HL-60 (cell line): ENCODE data around the gene NOS2.

ENCODE experiments used
- GABPA ChIP-seq: IDR thresholded peaks from 2 replicates; pipeline ENCODE4 v1.6.1; 2012; ENCODE audit warnings: low read depth
- POLR2AphosphoS5 ChIP-seq: IDR thresholded peaks from 2 replicates; pipeline ENCODE4 v1.6.1; 2012; ENCODE audit warnings: low read depth
- TF ChIP-seq, protein P1 (sequence below): IDR thresholded peaks from one replicate; pipeline ENCODE4 v1.5.1; 2011; ENCODE audit warnings: low read length, control low read depth, inconsistent platforms; ENCODE audit not compliant: insufficient read depth
- TF ChIP-seq, protein P2 (sequence below): IDR thresholded peaks from 2 replicates; pipeline ENCODE4 v1.6.1; 2012; ENCODE audit warnings: low read depth; ENCODE audit not compliant: insufficient replicate concordance

DNA sequence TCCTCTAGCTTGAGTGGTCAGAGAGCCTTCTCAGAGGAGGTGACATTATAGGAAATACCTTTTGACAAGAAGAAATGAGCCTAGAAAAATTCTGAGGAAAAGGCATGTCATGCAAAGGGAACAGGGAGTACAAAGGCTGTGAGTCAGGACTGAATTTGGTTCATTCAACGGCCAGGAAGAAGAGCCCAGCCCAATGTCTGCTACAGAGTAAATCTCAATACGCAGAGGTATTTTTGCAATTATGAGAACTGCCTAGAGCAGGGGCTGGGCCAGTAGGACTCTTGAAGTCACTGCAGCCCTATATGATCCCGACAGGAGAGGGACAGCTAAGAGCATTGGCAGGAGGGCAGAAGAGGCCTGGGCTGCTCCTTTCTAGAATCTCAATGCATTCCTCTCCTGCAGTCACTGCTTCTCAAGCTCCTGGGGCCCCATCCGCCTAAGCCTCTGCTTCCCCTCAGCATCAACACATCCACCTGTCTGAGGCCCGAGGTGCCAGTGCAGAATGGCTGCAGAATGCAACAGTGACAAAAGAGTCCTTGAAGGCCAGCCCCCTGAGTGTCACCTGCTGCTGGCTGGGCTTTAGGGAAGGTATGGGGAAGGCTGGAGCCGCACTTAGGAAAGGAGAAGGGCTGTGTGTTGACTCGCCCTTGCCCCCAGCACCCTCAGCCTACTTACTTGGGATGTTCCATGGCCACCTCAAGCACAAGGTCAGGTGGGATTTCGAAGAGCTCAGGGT, 20.1 kb downstream of the NOS2 start:
- TF ChIP-seq, protein P1, sequence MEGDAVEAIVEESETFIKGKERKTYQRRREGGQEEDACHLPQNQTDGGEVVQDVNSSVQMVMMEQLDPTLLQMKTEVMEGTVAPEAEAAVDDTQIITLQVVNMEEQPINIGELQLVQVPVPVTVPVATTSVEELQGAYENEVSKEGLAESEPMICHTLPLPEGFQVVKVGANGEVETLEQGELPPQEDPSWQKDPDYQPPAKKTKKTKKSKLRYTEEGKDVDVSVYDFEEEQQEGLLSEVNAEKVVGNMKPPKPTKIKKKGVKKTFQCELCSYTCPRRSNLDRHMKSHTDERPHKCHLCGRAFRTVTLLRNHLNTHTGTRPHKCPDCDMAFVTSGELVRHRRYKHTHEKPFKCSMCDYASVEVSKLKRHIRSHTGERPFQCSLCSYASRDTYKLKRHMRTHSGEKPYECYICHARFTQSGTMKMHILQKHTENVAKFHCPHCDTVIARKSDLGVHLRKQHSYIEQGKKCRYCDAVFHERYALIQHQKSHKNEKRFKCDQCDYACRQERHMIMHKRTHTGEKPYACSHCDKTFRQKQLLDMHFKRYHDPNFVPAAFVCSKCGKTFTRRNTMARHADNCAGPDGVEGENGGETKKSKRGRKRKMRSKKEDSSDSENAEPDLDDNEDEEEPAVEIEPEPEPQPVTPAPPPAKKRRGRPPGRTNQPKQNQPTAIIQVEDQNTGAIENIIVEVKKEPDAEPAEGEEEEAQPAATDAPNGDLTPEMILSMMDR, result no peak
- no peak for TF ChIP-seq POLR2AphosphoS5
- no peak for TF ChIP-seq GABPA
- TF ChIP-seq, protein P2, sequence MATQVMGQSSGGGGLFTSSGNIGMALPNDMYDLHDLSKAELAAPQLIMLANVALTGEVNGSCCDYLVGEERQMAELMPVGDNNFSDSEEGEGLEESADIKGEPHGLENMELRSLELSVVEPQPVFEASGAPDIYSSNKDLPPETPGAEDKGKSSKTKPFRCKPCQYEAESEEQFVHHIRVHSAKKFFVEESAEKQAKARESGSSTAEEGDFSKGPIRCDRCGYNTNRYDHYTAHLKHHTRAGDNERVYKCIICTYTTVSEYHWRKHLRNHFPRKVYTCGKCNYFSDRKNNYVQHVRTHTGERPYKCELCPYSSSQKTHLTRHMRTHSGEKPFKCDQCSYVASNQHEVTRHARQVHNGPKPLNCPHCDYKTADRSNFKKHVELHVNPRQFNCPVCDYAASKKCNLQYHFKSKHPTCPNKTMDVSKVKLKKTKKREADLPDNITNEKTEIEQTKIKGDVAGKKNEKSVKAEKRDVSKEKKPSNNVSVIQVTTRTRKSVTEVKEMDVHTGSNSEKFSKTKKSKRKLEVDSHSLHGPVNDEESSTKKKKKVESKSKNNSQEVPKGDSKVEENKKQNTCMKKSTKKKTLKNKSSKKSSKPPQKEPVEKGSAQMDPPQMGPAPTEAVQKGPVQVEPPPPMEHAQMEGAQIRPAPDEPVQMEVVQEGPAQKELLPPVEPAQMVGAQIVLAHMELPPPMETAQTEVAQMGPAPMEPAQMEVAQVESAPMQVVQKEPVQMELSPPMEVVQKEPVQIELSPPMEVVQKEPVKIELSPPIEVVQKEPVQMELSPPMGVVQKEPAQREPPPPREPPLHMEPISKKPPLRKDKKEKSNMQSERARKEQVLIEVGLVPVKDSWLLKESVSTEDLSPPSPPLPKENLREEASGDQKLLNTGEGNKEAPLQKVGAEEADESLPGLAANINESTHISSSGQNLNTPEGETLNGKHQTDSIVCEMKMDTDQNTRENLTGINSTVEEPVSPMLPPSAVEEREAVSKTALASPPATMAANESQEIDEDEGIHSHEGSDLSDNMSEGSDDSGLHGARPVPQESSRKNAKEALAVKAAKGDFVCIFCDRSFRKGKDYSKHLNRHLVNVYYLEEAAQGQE, result no peak
